ENCODE data around the gene CDH4.

Gene CDH4

DNA sequence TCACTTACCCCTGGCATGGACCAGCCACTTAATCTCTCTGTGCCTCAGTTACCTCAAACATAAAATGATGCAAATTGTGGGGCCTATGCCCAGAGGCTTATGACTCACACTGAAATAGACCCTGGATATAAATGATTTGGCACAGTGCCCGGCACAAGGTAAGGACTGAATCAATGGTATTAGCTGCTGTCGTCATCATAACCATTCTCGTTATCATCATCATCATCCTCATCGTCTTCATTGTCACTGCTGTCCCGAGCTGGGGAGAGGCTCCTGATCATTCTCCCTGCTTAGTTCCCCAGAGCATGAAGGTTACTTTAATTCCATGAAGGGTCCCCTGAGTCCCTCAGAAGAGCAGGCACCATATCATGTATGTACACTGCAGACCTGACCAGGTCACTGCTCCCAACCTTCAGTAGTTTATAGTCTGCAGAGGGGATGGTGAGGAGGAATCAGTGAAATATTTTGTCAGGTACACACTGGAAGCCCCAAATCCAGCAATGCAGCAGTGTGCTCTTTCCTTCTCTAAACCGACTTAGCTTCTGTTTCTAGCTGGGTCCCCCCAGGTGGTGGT is 664.3 kb downstream of the CDH4 start:
- no peak for DNase-seq

DNA sequence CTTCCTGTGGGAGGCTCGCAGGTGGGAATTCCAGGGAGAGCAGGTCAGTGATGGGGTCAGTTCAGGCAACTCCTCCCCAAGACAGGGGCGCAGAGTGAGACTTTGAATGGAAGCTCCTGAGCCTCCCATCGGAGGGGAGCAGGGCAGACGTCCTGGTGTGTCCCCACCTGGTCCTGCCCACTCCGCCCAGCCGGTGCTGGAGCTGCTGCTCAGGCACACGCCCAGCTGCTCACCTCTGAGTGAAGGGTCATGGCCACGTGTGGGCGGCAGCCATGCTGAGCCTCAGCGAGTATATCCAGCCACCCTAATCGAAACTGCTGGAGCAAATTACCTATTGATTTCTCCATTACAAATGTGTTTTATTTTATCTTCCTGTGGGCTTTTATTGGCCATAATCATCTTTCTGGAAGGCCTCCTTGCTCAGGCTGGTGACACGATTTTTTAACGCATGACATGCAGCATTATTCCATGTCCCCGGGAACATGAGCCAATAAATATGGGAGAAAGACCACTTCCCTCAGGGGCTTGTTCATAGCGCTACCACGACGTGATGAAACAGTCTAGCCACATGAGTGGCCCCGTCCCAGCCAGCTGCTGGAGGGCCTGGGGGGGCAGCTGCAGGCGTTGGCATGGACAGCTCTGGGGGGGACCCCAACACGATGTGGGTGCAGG is 665.5 kb downstream of the CDH4 start:
- no peak for DNase-seq

DNA sequence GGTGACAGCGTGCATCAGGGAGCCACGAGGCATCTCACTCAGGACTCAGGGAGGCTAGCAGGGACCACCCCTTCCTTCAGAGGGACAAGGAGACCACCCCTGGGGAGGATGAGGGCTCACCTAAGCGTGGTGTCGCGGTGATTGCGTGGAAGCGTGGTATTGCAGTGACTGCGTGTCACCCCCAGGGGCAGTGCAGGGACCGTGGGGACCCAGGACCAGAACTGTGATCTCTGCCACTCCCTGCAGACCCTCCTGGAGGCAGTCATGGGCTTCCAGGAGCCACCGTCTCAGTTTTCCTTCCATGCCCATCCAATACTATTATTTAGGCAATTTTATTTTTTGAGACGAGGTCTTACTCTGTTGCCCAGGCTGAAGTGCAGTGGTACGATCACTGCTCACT is 666.5 kb downstream of the CDH4 start:
- DNase-seq, result no peak

DNA sequence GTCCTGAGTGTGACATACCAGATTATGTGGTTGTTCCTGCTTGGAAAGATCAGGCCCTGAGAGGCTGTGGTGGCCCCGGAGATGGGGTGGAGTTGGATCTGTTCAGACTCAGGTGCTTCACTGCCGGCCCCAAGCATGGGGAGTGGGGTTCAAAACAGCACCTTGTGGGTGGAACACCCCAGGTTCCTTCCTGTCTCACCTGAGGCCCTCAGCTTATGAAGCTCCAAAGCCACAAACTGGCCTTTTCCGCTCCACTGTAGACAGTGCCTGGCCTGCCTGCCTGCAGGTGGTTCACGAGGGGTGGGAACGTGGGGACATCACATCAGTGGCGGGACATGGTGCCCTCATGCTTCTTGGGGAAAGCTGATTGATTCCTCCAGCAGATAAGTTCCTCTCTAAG is 667.2 kb downstream of the CDH4 start:
- no peak for DNase-seq

DNA sequence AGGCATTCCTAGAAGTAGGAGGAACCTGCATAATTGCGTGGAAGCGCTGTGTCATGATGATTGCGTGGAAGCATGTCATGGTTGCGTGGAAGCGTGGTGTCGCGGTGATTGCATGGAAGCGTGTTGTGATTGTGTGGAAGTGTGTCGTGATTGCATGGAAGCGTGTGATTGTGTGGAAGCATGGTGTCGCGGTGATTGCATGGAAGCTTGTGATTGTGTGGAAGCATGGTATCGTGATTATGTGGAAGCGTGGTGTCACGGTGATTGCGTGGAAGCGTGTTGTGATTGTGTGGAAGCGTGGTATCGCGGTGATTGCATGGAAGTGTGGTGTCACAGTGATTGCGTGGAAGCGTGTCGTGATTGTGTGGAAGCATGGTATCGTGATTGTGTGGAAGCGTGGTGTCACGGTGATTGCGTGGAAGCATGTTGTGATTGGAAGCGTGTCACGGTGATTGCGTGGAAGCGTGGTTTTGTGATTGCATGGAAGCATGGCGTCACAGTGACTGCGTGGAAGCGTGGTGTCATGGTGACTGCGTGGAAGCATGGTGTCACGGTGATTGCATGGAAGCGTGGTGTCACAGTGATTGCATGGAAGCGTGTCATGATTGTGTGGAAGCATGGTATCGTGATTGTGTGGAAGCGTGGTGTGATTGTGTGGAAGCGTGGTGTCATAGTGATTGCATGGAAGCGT is 667.8 kb downstream of the CDH4 start:
- no peak for DNase-seq

DNA sequence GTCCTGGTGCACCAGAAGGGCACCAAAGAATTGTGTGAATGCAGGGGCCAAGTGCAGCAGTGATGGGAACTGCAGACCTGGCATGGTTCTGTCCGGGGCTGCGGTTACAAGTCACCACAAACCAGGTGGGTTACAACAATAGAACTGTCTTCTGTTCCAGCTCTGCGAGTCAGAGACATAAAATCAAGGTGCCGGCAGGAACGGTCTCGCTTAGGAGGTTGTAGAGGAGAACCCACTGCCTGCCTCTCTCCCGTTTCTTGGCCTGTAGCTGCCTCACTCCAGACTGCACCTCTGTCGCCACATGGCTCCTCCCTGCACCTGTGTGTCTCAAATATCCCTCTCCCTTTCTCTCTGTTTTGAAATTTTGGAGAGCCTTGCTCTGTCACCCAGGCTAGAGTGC is 670.4 kb downstream of the CDH4 start:
- DNase-seq, result no peak

DNA sequence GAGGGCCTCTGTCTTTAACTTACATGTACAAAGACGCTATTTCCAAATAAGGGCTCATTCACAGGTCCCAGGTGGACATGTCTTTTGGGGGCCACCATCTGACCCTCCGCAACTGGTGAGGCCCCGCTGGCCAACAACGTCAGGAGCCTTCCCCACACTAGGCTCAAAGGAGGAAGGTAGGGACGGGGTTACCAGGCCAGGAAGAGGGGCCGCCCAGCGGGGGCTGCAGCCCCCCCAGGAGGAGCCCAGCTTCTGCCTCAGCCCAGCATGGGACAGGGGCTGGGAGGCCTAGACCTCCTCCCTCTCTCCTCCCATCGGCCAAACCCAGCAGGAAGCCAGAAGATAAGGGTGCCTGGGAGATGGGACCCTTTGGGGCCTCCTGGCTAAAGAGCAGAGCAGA is 670.9 kb downstream of the CDH4 start:
- no peak for DNase-seq

DNA sequence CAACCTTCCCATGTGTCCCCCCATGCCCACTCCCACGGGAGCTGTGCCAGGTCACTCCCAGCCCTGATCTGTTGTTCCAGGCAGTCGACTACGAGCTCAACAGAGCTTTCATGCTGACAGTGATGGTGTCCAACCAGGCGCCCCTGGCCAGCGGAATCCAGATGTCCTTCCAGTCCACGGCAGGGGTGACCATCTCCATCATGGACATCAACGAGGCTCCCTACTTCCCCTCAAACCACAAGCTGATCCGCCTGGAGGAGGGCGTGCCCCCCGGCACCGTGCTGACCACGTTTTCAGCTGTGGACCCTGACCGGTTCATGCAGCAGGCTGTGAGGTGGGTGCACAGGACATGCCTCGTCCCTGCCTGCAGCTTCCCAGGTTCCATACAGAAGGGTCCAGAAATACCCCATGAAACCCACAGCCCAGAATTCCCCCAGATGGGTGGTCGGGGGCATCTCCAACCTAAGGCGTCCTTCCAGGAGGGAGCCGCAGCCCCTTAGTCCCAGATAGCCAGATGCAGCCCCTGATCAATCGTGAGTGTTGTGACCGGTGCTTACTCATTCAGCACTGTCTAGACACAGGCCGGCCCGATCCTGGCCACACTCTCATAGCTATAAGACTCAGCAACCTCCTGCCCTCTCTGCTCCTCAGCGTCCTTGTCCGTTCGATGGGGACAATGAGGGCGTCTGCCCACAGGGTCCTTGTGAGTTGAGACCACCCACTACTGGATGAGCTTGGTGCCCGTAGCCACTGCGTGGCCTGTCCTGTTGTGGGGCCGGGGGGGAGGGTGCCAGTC is 671.5 kb downstream of the CDH4 start:
- no peak for DNase-seq

DNA sequence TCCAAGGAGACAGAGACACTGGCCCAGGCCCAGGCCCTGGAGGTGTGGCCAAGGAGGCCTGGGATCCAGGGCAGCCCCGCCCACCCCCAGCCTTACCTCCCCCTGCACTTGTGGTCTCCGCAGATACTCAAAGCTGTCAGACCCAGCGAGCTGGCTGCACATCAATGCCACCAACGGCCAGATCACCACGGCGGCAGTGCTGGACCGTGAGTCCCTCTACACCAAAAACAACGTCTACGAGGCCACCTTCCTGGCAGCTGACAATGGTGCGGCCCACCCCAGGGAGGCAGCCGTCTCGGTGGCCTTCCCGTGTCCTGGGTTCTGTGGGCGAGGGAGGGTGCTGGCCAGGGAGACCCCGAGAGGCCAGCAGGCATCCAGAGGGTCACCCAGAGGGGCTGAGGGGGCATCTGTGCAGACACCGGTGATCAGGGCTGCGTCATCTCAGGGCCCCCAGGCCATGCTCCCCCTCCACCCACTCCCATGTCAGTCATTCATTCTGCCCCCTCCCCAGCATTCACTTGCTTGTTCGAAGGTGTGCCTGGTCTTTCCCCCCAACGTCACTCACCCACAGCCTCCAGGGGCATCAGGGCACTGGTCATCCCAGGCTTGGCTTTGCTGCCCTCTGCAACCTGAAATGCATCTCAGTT is 672.3 kb downstream of the CDH4 start:
- DNase-seq, result no peak

DNA sequence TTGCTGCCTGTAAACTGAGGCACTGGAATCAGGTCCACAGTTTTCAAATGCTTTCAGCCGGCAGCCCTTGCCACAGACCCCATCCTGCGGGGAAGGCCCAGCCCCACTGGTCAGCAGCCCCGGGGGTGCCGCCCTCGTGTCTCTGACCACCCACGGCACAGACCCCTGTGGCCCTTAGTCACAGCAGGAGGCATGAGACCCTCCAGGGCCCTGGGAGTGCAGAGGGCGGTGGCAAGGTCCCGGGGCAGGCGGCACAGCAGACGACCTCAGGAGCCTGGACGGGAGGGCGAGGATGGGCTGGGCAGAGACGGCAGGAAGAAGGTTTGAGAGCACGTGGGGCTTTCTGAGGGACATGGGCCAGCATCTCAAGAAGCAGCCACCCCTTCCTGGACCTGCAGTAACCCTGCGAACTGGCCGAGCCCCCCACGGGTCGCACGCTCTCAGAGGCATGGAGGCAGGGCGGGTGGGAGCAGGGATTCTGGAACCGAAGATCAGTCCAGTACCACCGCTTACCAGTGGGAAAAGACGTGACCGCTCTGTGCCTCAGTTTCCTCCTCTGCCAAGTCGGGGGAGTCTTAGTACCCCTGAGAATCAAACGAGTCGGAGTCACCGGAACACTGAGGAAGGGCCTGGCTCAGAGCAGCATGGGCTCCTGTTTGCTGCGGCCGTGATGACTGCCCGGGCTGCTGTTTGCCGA is 672.9 kb downstream of the CDH4 start:
- no peak for DNase-seq

DNA sequence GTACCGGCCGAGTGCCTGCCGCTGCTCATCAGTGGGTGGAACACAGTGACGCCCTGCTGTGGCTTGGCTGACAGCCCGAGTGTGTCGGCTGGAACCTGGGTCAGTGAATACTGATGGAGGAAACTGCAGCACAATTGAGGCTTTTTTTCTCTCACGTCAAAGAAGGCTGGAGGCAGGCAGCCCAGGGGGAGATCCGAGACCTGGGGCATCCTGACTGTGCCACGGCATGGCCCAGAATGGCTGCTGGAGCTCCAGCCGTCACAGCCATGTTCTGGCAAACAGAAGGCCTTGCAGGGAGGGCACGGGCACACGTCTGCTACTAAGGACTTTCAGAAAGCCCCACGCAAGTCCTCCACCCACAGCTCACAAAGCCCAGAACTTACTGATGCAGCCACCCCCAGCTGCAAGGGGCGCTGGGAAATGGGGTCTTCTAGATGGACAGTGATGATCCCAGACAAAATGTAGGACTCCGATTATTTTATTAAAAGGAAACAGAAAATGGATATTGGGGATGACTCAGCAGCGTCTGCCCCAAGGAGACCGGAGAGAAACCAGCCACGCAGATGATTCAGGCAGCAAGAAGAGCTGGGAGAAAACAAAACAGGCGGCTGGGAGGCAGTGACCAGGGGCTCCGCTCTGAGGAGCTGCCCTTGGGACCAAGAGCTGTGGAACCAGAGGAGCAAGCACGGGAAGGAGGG is 673.6 kb downstream of the CDH4 start:
- DNase-seq, result peak; percentile 47

DNA sequence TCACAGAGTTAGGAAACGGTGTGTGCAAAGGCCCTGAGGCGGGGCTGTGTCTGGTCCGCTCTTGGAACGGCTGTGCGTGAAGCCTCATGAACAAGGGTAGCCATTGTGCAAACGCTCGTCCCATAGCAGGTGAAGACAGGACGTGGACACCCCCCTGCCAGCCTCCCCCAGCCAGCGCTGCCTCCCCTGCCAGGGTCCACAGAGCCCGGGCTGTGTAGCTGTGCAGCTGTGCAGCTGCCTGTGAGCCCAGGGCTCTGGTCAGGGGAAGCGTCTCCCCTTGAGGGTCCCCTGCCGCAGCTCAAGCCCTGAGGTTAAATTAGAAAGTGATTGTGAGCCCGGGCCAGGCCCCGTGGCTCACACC is 674.2 kb downstream of the CDH4 start:
- no peak for DNase-seq

DNA sequence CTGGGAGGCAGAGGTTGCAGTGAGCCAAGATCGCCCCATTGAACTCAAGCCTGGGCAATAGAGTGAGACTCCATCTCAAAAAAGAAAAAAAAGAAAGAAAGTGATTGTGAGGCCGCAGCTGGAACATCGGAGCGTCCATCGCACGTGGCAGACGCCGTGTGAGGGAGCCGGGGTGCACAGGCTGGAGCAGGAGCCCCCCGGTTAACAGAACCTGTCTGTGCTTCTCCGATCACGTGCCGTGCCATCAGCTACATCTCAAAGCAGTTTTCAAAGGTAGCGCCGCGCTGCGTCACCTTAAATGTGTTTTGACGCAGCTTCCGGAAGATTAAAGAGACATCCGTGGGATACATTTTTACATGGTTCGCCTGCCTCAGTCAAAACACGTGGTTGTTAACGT is 674.7 kb downstream of the CDH4 start:
- no peak for DNase-seq

DNA sequence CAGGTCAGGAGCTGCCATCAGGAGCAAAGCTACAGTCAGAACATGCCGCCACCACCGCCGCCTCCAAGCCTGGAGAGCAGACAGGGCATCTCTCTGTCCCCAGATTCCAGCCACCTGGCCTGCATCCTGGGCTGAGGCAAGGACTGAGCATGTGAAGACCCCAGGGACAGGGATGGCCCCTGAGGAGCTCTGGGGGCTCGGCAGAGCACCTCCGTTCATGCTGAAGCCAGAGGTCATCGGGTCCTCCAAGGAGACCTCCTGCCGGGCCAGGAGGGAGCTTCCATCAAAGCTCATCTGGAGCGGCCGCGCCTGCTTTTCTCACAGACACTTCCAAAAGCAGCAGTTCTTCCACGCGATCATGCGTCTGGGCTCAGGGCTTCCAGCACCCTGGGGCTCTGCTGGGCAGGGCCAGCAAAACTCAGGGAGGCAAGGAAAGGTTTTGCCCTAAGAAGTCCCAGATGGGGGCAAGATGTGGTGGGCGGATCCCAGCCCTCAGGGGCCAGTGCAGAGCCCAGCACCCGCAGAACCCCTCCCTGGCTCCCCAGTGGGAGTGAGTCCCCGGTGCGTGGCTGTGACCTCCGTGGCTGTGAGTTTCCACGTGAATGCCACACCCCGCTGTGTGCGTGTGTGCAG is 675.2 kb downstream of the CDH4 start:
- no peak for DNase-seq

DNA sequence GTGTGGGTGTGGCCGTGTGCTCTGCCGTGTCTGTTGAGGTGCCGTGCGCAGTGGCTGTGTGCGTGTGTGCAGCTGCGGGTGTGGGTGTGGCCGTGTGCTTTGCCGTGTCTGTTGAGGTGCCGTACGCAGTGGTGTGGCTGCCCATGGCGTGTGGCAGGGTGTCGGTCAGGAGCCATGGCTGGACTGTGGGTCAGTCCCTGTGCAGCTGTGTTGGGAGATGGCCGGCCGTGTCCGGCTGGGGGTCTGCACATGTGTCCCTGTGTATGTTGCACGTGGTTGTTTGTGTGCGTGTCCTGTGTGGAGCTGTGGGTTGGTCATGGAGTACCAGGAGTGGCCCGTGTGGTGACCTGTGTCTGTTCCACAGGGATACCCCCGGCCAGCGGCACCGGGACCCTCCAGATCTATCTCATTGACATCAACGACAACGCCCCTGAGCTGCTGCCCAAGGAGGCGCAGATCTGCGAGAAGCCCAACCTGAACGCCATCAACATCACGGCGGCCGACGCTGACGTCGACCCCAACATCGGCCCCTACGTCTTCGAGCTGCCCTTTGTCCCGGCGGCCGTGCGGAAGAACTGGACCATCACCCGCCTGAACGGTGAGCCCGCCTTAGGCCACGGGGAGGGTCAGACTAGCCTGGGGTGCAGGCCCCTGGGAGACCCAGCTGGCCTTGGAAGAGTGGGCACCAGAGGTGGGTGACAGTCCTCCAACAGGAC is 675.9 kb downstream of the CDH4 start:
- DNase-seq, result no peak

DNA sequence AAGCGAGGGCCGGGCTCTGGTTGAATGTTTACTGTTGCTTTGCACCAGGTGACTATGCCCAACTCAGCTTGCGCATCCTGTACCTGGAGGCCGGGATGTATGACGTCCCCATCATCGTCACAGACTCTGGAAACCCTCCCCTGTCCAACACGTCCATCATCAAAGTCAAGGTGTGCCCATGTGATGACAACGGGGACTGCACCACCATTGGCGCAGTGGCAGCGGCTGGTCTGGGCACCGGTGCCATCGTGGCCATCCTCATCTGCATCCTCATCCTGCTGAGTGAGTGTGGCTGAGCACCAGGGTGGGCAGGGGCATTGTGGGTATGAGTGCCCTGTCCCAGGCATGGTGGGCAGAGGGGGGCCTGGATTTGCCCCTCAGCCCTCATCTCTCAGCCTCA is 677.5 kb downstream of the CDH4 start:
- DNase-seq, result no peak

DNA sequence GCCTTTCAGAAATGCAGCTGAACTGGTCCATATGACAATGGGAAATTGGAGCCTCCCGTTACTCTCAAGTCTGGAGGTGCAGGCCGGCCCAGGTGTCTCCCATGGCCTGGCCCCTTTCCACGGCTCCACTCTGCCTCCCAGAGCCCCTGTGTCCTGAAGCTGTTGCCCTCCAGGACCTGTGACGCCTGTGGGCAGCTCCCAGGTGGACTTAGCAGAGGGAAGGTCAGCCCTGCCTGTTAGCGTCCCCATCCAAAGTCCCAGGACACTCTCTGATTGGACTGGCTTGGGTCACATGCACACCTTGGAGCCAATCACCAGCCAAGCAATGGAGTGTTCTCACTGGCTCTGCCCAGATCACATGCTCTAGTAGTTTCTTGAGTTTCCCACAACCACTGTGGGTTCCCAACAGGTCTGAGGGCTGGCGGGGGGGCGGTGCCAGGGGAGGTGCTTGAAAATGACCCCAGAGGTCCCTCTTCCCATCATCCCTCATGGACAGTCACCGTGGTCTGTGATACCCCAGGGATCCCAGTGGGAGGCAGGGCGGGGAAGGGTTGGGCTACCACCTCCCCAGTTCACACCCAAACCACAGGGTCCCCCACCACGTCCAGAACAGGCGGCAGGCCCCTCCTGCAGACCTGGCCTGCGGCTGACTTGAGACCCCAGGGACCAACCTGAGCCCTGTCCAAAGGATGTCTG is 678.1 kb downstream of the CDH4 start:
- no peak for DNase-seq

DNA sequence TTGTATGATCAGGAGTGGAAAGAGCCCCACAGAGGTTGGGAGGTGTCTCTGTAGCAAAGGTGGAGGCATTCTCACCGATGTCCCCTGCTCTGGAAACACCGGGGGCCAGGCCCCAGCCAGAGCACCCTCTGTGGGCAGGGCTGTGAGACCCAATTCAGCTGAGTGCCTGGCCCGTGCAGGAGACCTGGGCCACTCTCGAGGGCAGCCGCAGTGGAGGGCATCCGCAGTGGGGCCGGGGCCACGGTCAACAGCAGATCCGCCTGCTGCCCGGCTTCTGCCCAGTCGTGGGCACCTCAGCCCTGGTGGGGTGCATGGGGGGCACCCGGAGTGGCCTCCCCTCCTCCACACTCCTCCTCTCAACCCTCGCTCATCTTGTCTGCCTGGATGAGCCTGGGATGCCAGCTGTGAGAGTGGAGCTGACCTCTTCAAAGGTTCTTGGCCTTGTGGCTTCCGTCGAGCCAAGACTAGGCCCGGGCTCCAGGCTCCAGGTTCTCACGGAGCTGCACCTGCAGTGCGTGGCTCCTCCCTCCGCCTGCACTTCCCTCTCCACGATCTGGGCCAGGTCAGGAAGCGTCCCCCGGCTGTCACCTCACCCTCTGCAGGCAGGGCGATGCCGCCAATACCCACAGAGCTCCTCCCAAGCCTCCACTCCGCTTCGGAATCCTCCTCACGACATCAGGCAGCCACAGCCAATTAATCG is 678.9 kb downstream of the CDH4 start:
- DNase-seq, result no peak

DNA sequence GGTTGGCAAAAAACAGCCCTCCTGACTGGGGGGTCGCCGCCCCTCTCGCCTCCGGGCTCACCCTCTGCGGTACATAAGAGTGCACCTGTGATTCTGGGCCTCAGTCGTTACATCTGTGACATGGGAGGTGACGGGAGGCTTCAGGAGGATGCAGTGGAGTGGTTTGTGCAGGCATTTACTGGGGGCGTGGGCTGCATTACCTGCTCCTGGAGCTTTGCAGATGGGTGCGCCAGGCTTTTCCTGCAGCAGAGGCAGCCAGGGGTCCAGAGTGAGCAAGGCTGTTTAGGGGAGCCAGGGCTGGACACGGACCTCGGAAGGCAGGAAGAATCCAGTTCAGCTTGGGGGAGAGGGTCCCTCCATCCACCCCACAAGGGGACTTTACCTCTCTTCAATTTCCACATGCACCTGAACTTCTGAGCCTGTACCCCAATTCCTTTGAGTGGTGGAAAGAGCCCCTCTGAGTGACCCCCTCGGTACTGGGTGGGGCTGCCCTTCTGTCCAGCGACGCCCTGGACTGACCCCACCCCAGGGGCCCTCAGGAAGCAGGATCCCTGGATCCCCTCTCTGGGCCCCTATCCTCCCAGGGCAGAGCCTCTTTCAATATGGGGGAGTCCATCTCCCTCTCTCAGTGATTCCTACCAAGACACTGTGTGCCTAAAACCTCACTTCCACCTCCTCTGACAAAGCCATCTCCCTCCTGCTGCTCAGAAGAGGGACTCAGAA is 679.6 kb downstream of the CDH4 start:
- no peak for DNase-seq

Data from NCI-H774 (cell line).